ENCODE data around the gene PLRG1. TPM values are rescaled to one million over a fixed set of nuclear protein-coding genes. Genes with fewer than 3 reads are reported as not detected.

Gene PLRG1
- total and polyA plus RNA-seq, 9 donors, result 26.5 to 90.9 (median 61.5) TPM

- H3K27ac ChIP-seq, result no peak overlapping the region
- no peak overlapping the region for H3K4me3 ChIP-seq
- H3K36me3 ChIP-seq, result no peaks in the 10 kb centered on the region
- no peak for DNase-seq
- H3K9me3 ChIP-seq, result no peaks in the 10 kb centered on the region
- intact Hi-C loops (cut with DNase I), result loop anchor here in 2 of 4 donors (5.0 to 10.0 kb wide), 2 partner anchors 101 to 174 kb away; no protein-coding TSS in a partner anchor
- no peaks in the 10 kb centered on the region for H3K4me1 ChIP-seq (ENCODE audit: insufficient read depth)
- H3K27me3 ChIP-seq, result no peaks in the 10 kb centered on the region
- WGBS, 3 donors, result 3 to 8% (median 3%) methylated on average over 2 of the region's 2 CpGs
- TF ChIP-seq CTCF (IDR thresholded peaks at IDR 0.05) (peak in 1 of 3 donors; percentile 41), POLR2A (IDR thresholded peaks at IDR 0.05) (no peak)
Observed at GRCh38 chr4:154506253-154506652, 43.9 kb downstream of the PLRG1 start.

- intact Hi-C loops (cut with DNase I), result loop anchor here in 1 of 4 donors (10.0 kb wide), 1 partner anchor 99 kb away; no protein-coding TSS in a partner anchor
Observed at GRCh38 chr4:154503598-154503997, 46.6 kb downstream of the PLRG1 start.

GRCh38 chr4:154502111-154502510 is 48.1 kb downstream of the PLRG1 start:
- Histone ChIP-seq H3K9me3 (no peaks in the 10 kb centered on the region), H3K4me3 (no peak overlapping the region), H3K4me1 (ENCODE audit: insufficient read depth) (no peaks in the 10 kb centered on the region), H3K27ac (no peak overlapping the region), H3K27me3 (no peaks in the 10 kb centered on the region), H3K36me3 (no peaks in the 10 kb centered on the region)
- 89 to 91% (median 91%) methylated on average over 6 of the region's 6 CpGs for WGBS, 3 donors
- TF ChIP-seq POLR2A (IDR thresholded peaks at IDR 0.05), result no peak
- TF ChIP-seq CTCF (IDR thresholded peaks at IDR 0.05), result no peak
- TF ChIP-seq EP300 (IDR thresholded peaks at IDR 0.05), result no peak
- DNase-seq, result no peak
- intact Hi-C loops (cut with DNase I), result loop anchor here in 1 of 4 donors (10.0 kb wide), 1 partner anchor 97 kb away; no protein-coding TSS in a partner anchor

More at GRCh38 chr4:154503598-154503997, 46.6 kb downstream of the PLRG1 start:
- no peaks in the 10 kb centered on the region for H3K36me3 ChIP-seq
- TF ChIP-seq CTCF (IDR thresholded peaks at IDR 0.05), result no peak
- no peak for TF ChIP-seq EP300 (IDR thresholded peaks at IDR 0.05)
- TF ChIP-seq POLR2A (IDR thresholded peaks at IDR 0.05), result no peak
- no peaks in the 10 kb centered on the region for H3K4me1 ChIP-seq (ENCODE audit: insufficient read depth)
- no peak overlapping the region for H3K27ac ChIP-seq
- DNase-seq, result no peak
- H3K27me3 ChIP-seq, result no peaks in the 10 kb centered on the region
- 24 to 40% (median 36%) methylated on average over 1 of the region's 1 CpG for WGBS, 3 donors
- H3K4me3 ChIP-seq, result no peak overlapping the region
- no peaks in the 10 kb centered on the region for H3K9me3 ChIP-seq

GRCh38 chr4:154497889-154498288 is 52.3 kb downstream of the PLRG1 start:
- no peaks in the 10 kb centered on the region for H3K27me3 ChIP-seq
- no peaks in the 10 kb centered on the region for H3K36me3 ChIP-seq
- no peaks in the 10 kb centered on the region for H3K4me1 ChIP-seq (ENCODE audit: insufficient read depth)
- no peak overlapping the region for H3K27ac ChIP-seq
- H3K4me3 ChIP-seq, result no peak overlapping the region
- DNase-seq, result no peak
- H3K9me3 ChIP-seq, result no peaks in the 10 kb centered on the region
- 55 to 62% (median 58%) methylated on average over 5 of the region's 5 CpGs for WGBS, 3 donors
- TF ChIP-seq POLR2A (IDR thresholded peaks at IDR 0.05) (no peak), CTCF (IDR thresholded peaks at IDR 0.05) (no peak), EP300 (IDR thresholded peaks at IDR 0.05) (no peak)
- intact Hi-C loops (cut with DNase I), result loop anchor here in 3 of 4 donors (5.0 to 10.0 kb wide), 3 partner anchors 93 to 1859 kb away; no protein-coding TSS in a partner anchor
